Measurements from ENCODE around the gene SIAE. TPM values are rescaled to one million over a fixed set of nuclear protein-coding genes. Genes with fewer than 3 reads are reported as not detected.

The SIAE gene
- total RNA-seq, 1 donor from 2014 or later = 9.6 TPM

- Mint-ChIP-seq H3K9me3 (ENCODE audit: low read depth) (no peaks in the 10 kb centered on the region), H3K36me3 (ENCODE audit: low read depth) (no peaks in the 10 kb centered on the region), H3K4me1 (ENCODE audit: low read depth) (peaks cover 13% of the 10 kb centered on the region), H3K4me3 (ENCODE audit: unreplicated experiment) (no peak overlapping the region), H3K27me3 (ENCODE audit: low read depth) (no peaks in the 10 kb centered on the region), H3K27ac (ENCODE audit: unreplicated experiment) (no peak overlapping the region)
- TF ChIP-seq CTCF (IDR thresholded peaks at IDR 0.05) = no peak
- DNase-seq (ENCODE audit: low spot score) = no peak
Observed at GRCh38 chr11:124670732-124671131, 2.8 kb downstream of the SIAE start.

DNA sequence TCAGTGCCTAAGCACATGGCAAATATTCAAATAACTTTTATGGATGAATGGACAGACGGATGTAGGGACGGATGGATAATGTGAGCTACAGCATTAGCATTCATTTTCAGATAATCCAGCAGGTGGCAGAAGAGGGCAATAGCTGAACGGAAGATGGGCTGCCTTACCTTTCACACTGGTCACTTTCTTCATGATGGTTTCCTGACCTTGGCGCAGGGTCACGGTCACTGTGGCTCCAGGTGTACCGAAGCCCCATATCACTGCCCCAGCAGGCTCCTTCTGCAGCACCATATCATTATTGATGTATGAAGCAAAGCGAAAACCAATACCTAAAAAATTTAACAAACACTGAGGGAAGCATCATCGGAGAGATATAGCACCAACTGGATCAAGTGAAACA lies 4.3 kb downstream of the SIAE start:
- no peaks in the 10 kb centered on the region for H3K9me3 Mint-ChIP-seq (ENCODE audit: low read depth)
- peaks cover 2% of the 10 kb centered on the region for H3K36me3 Mint-ChIP-seq (ENCODE audit: low read depth)
- no peaks in the 10 kb centered on the region for H3K27me3 Mint-ChIP-seq (ENCODE audit: low read depth)
- H3K4me3 Mint-ChIP-seq (ENCODE audit: unreplicated experiment) = no peak overlapping the region
- peaks cover 10% of the 10 kb centered on the region for H3K4me1 Mint-ChIP-seq (ENCODE audit: low read depth)
- no peak overlapping the region for H3K27ac Mint-ChIP-seq (ENCODE audit: unreplicated experiment)
- no peak for DNase-seq (ENCODE audit: low spot score)
- peak; percentile 92 for TF ChIP-seq CTCF (IDR thresholded peaks at IDR 0.05)

DNA sequence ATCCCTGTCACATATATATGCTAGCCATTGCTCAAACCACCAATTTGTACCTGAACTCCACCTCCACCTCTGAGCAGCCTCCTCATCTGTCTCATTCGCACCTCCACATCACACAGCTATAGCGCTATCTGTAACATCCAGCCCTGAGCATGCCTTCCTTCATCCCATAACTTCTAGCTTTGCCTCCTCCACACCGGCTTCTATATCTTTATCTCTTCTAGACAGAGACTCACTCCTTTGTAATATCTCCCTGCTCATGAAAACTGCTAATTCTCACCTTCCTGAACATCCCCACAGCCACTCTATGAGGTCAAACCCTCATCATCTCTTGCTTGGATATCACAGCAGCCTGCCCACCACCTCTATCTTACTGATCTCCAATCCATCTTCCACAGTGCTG lies 5.9 kb downstream of the SIAE start:
- Mint-ChIP-seq H3K36me3 (ENCODE audit: low read depth) (peaks cover 2% of the 10 kb centered on the region), H3K27me3 (ENCODE audit: low read depth) (no peaks in the 10 kb centered on the region), H3K9me3 (ENCODE audit: low read depth) (no peaks in the 10 kb centered on the region), H3K4me1 (ENCODE audit: low read depth) (peaks cover 1% of the 10 kb centered on the region), H3K27ac (ENCODE audit: unreplicated experiment) (no peak overlapping the region), H3K4me3 (ENCODE audit: unreplicated experiment) (no peak overlapping the region)
- no peak for TF ChIP-seq CTCF (IDR thresholded peaks at IDR 0.05)
- DNase-seq (ENCODE audit: low spot score) = no peak

DNA sequence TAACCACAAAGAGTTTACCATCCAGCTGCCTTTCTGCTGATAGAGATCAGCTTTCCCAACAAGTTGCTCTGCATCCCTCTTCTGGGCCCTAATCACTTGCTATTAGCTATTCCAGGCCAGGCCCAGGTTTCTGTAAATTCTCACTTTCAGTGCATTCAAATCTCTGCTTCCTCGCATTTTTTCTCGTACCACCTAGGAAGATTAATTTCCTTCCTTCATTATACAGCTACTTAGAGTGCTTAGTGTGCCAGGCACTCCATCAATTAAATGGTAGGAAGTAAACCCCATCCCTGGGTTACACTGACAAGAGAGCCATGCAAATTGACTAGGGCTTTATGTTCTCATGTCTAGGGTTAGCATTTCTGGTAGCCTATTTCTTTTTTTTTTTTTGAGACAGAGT lies 9.7 kb downstream of the SIAE start:
- DNase-seq (ENCODE audit: low spot score) = no peak
- Mint-ChIP-seq H3K27ac (ENCODE audit: unreplicated experiment) (no peak overlapping the region), H3K4me3 (ENCODE audit: unreplicated experiment) (no peak overlapping the region), H3K9me3 (ENCODE audit: low read depth) (no peaks in the 10 kb centered on the region), H3K36me3 (ENCODE audit: low read depth) (peaks cover 4% of the 10 kb centered on the region), H3K4me1 (ENCODE audit: low read depth) (no peaks in the 10 kb centered on the region), H3K27me3 (ENCODE audit: low read depth) (no peaks in the 10 kb centered on the region)
- TF ChIP-seq CTCF (IDR thresholded peaks at IDR 0.05) = no peak

GRCh38 chr11:124662106-124662505 lies 11.4 kb downstream of the SIAE start:
- DNase-seq (ENCODE audit: low spot score) = no peak
- peaks cover 9% of the 10 kb centered on the region for H3K4me1 Mint-ChIP-seq (ENCODE audit: low read depth)
- no peaks in the 10 kb centered on the region for H3K9me3 Mint-ChIP-seq (ENCODE audit: low read depth)
- TF ChIP-seq CTCF (IDR thresholded peaks at IDR 0.05) = no peak
- no peak overlapping the region for H3K27ac Mint-ChIP-seq (ENCODE audit: unreplicated experiment)
- H3K27me3 Mint-ChIP-seq (ENCODE audit: low read depth) = no peaks in the 10 kb centered on the region
- peaks cover 4% of the 10 kb centered on the region for H3K36me3 Mint-ChIP-seq (ENCODE audit: low read depth)
- H3K4me3 Mint-ChIP-seq (ENCODE audit: unreplicated experiment) = no peak overlapping the region
